Stimulated activated CD8-positive, alpha-beta memory T cell treated with anti-CD3 and anti-CD28 coated beads, Interleukin-12 subunit alpha, Interleukin-12 subunit beta, amount 100 ng/mL, for 1 hour (primary cell): ENCODE results near the gene ZBTB45.
A peak's percentile ranks its signal among the peaks of the same experiment; 100 is the strongest.
"Not testable (repeated sequence)": the region's sequence is repeated elsewhere in the genome, so short reads cannot be mapped to it uniquely, and the experiment has no call there.

Source experiments
- DNase-seq: peaks from one replicate; pipeline ENCODE4 v3.0.0-alpha.2; 2020; ENCODE audit warnings: low read depth

The ZBTB45 gene

GRCh38 chr19:58510084-58510862, 9.3 kb downstream of the ZBTB45 start:
- no peak for DNase-seq

GRCh38 chr19:58509731-58510083, 9.9 kb downstream of the ZBTB45 start:
- no peak for DNase-seq

- DNase-seq, result not testable (repeated sequence)
Measured at GRCh38 chr19:58507602-58508223, 11.9 kb downstream of the ZBTB45 start.

GRCh38 chr19:58500242-58500641, 19.4 kb downstream of the ZBTB45 start:
- no peak for DNase-seq

GRCh38 chr19:58499021-58499927, 20.3 kb downstream of the ZBTB45 start:
- peak; percentile 89 for DNase-seq

GRCh38 chr19:58498316-58499020, 21.1 kb downstream of the ZBTB45 start:
- no peak for DNase-seq

- no peak for DNase-seq
Measured at GRCh38 chr19:58497634-58498170, 21.9 kb downstream of the ZBTB45 start.

- DNase-seq, result no peak
Measured at GRCh38 chr19:58492265-58492664, 27.3 kb downstream of the ZBTB45 start.

GRCh38 chr19:58491393-58491792, 28.2 kb downstream of the ZBTB45 start:
- no peak for DNase-seq

- DNase-seq, result not testable (repeated sequence)
Measured at GRCh38 chr19:58484349-58484748, 35.3 kb downstream of the ZBTB45 start.

GRCh38 chr19:58483776-58484175, 35.8 kb downstream of the ZBTB45 start:
- DNase-seq, result no peak

GRCh38 chr19:58482372-58482771, 37.2 kb downstream of the ZBTB45 start:
- no peak for DNase-seq

- no peak for DNase-seq
Measured at GRCh38 chr19:58480831-58481230, 38.8 kb downstream of the ZBTB45 start.

- no peak for DNase-seq
Measured at GRCh38 chr19:58480481-58480830, 39.2 kb downstream of the ZBTB45 start.

- no peak for DNase-seq
Measured at GRCh38 chr19:58479736-58480480, 39.7 kb downstream of the ZBTB45 start.

GRCh38 chr19:58479303-58479702, 40.3 kb downstream of the ZBTB45 start:
- DNase-seq, result no peak

- no peak for DNase-seq
Measured at GRCh38 chr19:58477871-58478270, 41.7 kb downstream of the ZBTB45 start.

- no peak for DNase-seq
Measured at GRCh38 chr19:58477130-58477529, 42.5 kb downstream of the ZBTB45 start.

- no peak for DNase-seq
Measured at GRCh38 chr19:58476498-58477015, 43.1 kb downstream of the ZBTB45 start.

GRCh38 chr19:58475714-58476497, 43.7 kb downstream of the ZBTB45 start, which contains the start of gene ZNF446:
TSS of gene ZNF446 (plus strand) at chr19:58476352. CDS start at chr19:58477219, 867 bp downstream.
- DNase-seq, result peak; percentile 90
